ENCODE results near the gene PERM1.

- TF ChIP-seq POLR2A (IDR thresholded peaks at IDR 0.05) = no peak
- TF ChIP-seq CTCF (IDR thresholded peaks at IDR 0.05) = no peak
Measured at GRCh38 chr1:981955-982558, at the start of gene PERM1.

Data from thyroid gland (tissue), 4 donors.